IMR-90 (cell line): Measurements from ENCODE around the gene CFAP251. TPM values are rescaled to one million over a fixed set of nuclear protein-coding genes. Genes with fewer than 3 reads are reported as not detected.

ENCODE experiments used
- ATAC-seq: fragments of 200-7000 bp; cut with Tn5 transposase; 2 replicates; pipeline ENCODE4 v1.9.1; 2020; ENCODE audit warnings: low read depth, mild to moderate bottlenecking, moderate library complexity
- BruUV-seq: library from RNA; stranded (reverse); fragments of 400-500 nt; replicated peaks from 2 replicates; lab custom pipeline; 2021; lab: Mats Ljungman, UMichigan
- CTCF ChIA-PET: fragments of 300-600 bp; formaldehyde crosslinking; extraction: SDS; loops from one replicate; lab custom pipeline; 2021; ENCODE audit warnings: antibody characterized with exemption; lab: Yijun Ruan, JAX
- POLR2A ChIA-PET: fragments of 300-600 bp; sonication (Branson Sonifier 250); formaldehyde crosslinking; loops from one replicate; lab custom pipeline; 2022; ENCODE audit warnings: antibody characterized with exemption; ENCODE audit not compliant: unreplicated experiment; lab: Charles Lee
- DNase-seq: peaks from one replicate; pipeline ENCODE4 v3.0.0; 2013
- H2AFZ ChIP-seq: replicated peaks from 2 replicates; pipeline ENCODE3; 2013; ENCODE audit warnings: low read length, mild to moderate bottlenecking; ENCODE audit not compliant: poor library complexity
- H2AK5ac ChIP-seq: 2 replicates; pipeline ENCODE4 v1.6.1; 2013; ENCODE audit warnings: low read depth, low read length, inconsistent platforms
- H2AK9ac ChIP-seq: replicated peaks from 2 replicates; pipeline ENCODE3; 2013; ENCODE audit warnings: mild to moderate bottlenecking, low read depth, low read length, moderate library complexity; ENCODE audit not compliant: poor library complexity
- H2BK120ac ChIP-seq: 2 replicates; pipeline ENCODE4 v1.6.1; 2013; ENCODE audit warnings: low read depth, low read length, inconsistent platforms
- H2BK15ac ChIP-seq: 3 replicates; pipeline ENCODE4 v1.6.1; 2013; ENCODE audit warnings: low read depth, low read length, inconsistent platforms
- H2BK20ac ChIP-seq: 2 replicates; pipeline ENCODE4 v1.6.1; 2013; ENCODE audit warnings: low read depth, mild to moderate bottlenecking, inconsistent platforms, low read length, moderate library complexity
- H2BK5ac ChIP-seq: 2 replicates; pipeline ENCODE4 v1.6.1; 2013; ENCODE audit warnings: mild to moderate bottlenecking, low read depth, low read length, inconsistent platforms; ENCODE audit not compliant: poor library complexity, severe bottlenecking
- H3K14ac ChIP-seq: replicated peaks from 2 replicates; pipeline ENCODE4 v1.6.1; 2013; ENCODE audit warnings: low read depth, low read length, inconsistent platforms
- H3K18ac ChIP-seq: 2 replicates; pipeline ENCODE4 v1.6.1; 2013; ENCODE audit warnings: low read depth, low read length, control low read depth
- H3K23ac ChIP-seq: 2 replicates; pipeline ENCODE4 v1.6.1; 2013; ENCODE audit warnings: low read depth, low read length, inconsistent platforms
- H3K27ac ChIP-seq: 2 replicates; pipeline ENCODE4 v1.5.1; 2013; ENCODE audit warnings: mild to moderate bottlenecking, control low read depth, low read length; ENCODE audit not compliant: insufficient read depth
- H3K27me3 ChIP-seq: 2 replicates; pipeline ENCODE4 v1.6.1; 2013; ENCODE audit warnings: low read length; ENCODE audit not compliant: control insufficient read depth, insufficient read depth
- H3K36me3 ChIP-seq: 2 replicates; pipeline ENCODE4 v1.6.1; 2013; ENCODE audit warnings: low read length, mixed read lengths; ENCODE audit not compliant: control insufficient read depth, insufficient read depth
- H3K4ac ChIP-seq: 2 replicates; pipeline ENCODE4 v1.6.1; 2013; ENCODE audit warnings: low read depth, low read length, inconsistent platforms
- H3K4me1 ChIP-seq: 2 replicates; pipeline ENCODE4 v1.6.1; 2013; ENCODE audit warnings: low read length, mixed read lengths; ENCODE audit not compliant: control insufficient read depth, insufficient read depth
- H3K4me2 ChIP-seq: 2 replicates; pipeline ENCODE4 v1.6.1; 2013; ENCODE audit warnings: low read depth, mild to moderate bottlenecking, control low read depth, low read length, moderate library complexity
- H3K4me3 ChIP-seq: 2 replicates; pipeline ENCODE4 v1.5.1; 2013; ENCODE audit warnings: low read depth, mild to moderate bottlenecking, control low read depth, low read length, moderate library complexity; ENCODE audit not compliant: insufficient read depth
- H3K56ac ChIP-seq: 2 replicates; pipeline ENCODE4 v1.6.1; 2013; ENCODE audit warnings: low read length, inconsistent platforms; ENCODE audit not compliant: insufficient read depth; ENCODE audit errors: extremely low read depth
- H3K79me1 ChIP-seq, 2 experiments: 2 replicates each; pipeline ENCODE4 v1.6.1; 2013; ENCODE audit warnings: low read length in 2 of 2, inconsistent platforms in 1 of 2, low read depth in 1 of 2
- H3K9ac ChIP-seq: 2 replicates; pipeline ENCODE4 v1.6.1; 2013; ENCODE audit warnings: low read depth, low read length, control low read depth
- H3K9me1 ChIP-seq: 2 replicates; pipeline ENCODE4 v1.6.1; 2013; ENCODE audit warnings: low read length, inconsistent platforms; ENCODE audit not compliant: insufficient read depth
- H3K9me3 ChIP-seq: 2 replicates; pipeline ENCODE4 v1.6.1; 2013; ENCODE audit warnings: low read length; ENCODE audit not compliant: control insufficient read depth, insufficient read depth
- H4K20me1 ChIP-seq: 2 replicates; pipeline ENCODE4 v1.6.1; 2013; ENCODE audit warnings: low read length, inconsistent platforms; ENCODE audit not compliant: insufficient read depth
- H4K5ac ChIP-seq: 2 replicates; pipeline ENCODE4 v1.6.1; 2013; ENCODE audit warnings: mild to moderate bottlenecking, low read depth, low read length, control low read depth
- H4K8ac ChIP-seq, 2 experiments: 2 replicates each; pipeline ENCODE4 v1.6.1; 2013; ENCODE audit warnings: low read depth in 2 of 2, low read length in 2 of 2, control low read depth in 1 of 2, inconsistent platforms in 1 of 2
- H4K91ac ChIP-seq: 2 replicates; pipeline ENCODE4 v1.6.1; 2013; ENCODE audit warnings: low read depth, low read length, inconsistent platforms; ENCODE audit not compliant: insufficient read depth
- MAFK ChIP-seq: IDR thresholded peaks from 2 replicates; pipeline ENCODE4 v1.6.1; 2012; ENCODE audit warnings: low read depth, low read length, improper control_type of control experiment
- WGBS, 2 experiments: methylation state at CpG; one replicate each; pipeline versions ENCODE4 v1.1.5 to v1.1.7; 2013; ENCODE audit warnings: missing lambda C conversion rate in 2 of 2; ENCODE audit not compliant: insufficient read length in 1 of 2; ENCODE audit errors: extremely low coverage in 2 of 2; 5-methylcytosine and 5-hydroxymethylcytosine counted together
- dilution Hi-C: fragments of 300-500 bp; cut with HindIII; formaldehyde crosslinking; loops from one replicate; pipeline ENCODE4 v1.14.3; 2018; ENCODE audit warnings: low sequenced_read_pairs; ENCODE audit not compliant: unreplicated experiment
- in situ Hi-C: fragments of 300-500 bp; cut with MboI; formaldehyde crosslinking; loops from 3 replicates; pipeline ENCODE4 v1.14.3; 2019; ENCODE audit warnings: low sequenced_read_pairs, inconsistent platforms, mixed read lengths
- intact Hi-C: fragments of 100-400 bp; cut with micrococcal nuclease; formaldehyde crosslinking; loops from 2 replicates; pipeline ENCODE4 v1.10.0; 2022
- polyA plus RNA-seq, 3 experiments: library from polyadenylated mRNA; depleted of rRNA; stranded (reverse); fragments of >200 nt; gene quantifications; 2 replicates each; pipeline ENCODE4 v1.2.3, GENCODE V29; 2012; ENCODE audit warnings: low replicate concordance in 1 of 3
- total RNA-seq: library from RNA; depleted of rRNA; stranded (reverse); fragments of >200 nt; gene quantifications from 2 replicates; pipeline ENCODE4 v1.2.3, GENCODE V29; 2012

CFAP251 gene
- total and polyA plus RNA-seq, 2 of the 4 experiments (the other 2 are of a cell fraction): 7.8 to 9.1 TPM

GRCh38 chr12:121968876-121969275 lies 50.5 kb downstream of the CFAP251 start:
- dilution Hi-C loops: no loop called here
- no peaks in the 10 kb centered on the region for H3K27me3 ChIP-seq
- no peak overlapping the region for H2AFZ ChIP-seq
- H2BK5ac ChIP-seq: no peak overlapping the region
- H3K36me3 ChIP-seq: peaks cover 13% of the 10 kb centered on the region; the same call in 1 of the 2 replicates
- ChIA-PET CTCF (interaction anchor here (0.6 kb wide), 1 partner anchor 62 kb away, joined by 6 read pairs; no protein-coding TSS in a partner anchor), POLR2A (no interaction called here)
- H3K18ac ChIP-seq: no peak overlapping the region
- H3K4me1 ChIP-seq: peaks cover 2% of the 10 kb centered on the region; the same call in 1 of the 2 replicates
- H3K23ac ChIP-seq: no peak overlapping the region
- no peak overlapping the region for H3K9ac ChIP-seq
- H4K91ac ChIP-seq: no peak overlapping the region
- no peak overlapping the region for H3K4ac ChIP-seq
- no peak overlapping the region for H2AK5ac ChIP-seq
- BruUV-seq: no TSS peak
- H3K9me1 ChIP-seq: peaks cover 4% of the 10 kb centered on the region; the same call in 1 of the 2 replicates
- H3K4me3 ChIP-seq: no peak overlapping the region
- H2BK20ac ChIP-seq: no peak overlapping the region
- H3K79me1 ChIP-seq: no peaks in the 10 kb centered on the region
- H2BK15ac ChIP-seq: no peak overlapping the region
- WGBS, 2 experiments: 88% methylated on average over 7 of the region's 10 CpGs; no CpG with 5 or more reads in 1 of the 2 experiments
- no peak overlapping the region for H4K5ac ChIP-seq
- DNase-seq: no peak
- no peak overlapping the region for H3K4me2 ChIP-seq
- H3K27ac ChIP-seq: no peak overlapping the region
- H2AK9ac ChIP-seq: no peak overlapping the region
- TF ChIP-seq MAFK: no peak
- no peak overlapping the region for H3K14ac ChIP-seq
- H4K20me1 ChIP-seq: no peaks in the 10 kb centered on the region
- no peak overlapping the region for H3K56ac ChIP-seq
- H2BK120ac ChIP-seq: no peak overlapping the region
- in situ Hi-C loops: no loop called here
- no peak for ATAC-seq
- no peak overlapping the region for H4K8ac ChIP-seq
- intact Hi-C loops: no loop called here
- H3K9me3 ChIP-seq: peaks cover 4% of the 10 kb centered on the region; the same call in 1 of the 2 replicates
